K562 (cell line): ENCODE data around the gene ZNF556. TPM values are rescaled to one million over a fixed set of nuclear protein-coding genes. Genes with fewer than 3 reads are reported as not detected.
A peak's percentile ranks its signal among the peaks of the same experiment; 100 is the strongest.

ENCODE experiments used
- ATAC-seq: fragments of 200-7000 bp; cut with Tn5 transposase; 3 replicates; pipeline ENCODE4 v1.9.1; 2020; ENCODE audit warnings: moderate library complexity
- BruUV-seq: library from RNA; stranded (reverse); fragments of 400-500 nt; replicated peaks from 2 replicates; lab custom pipeline; 2021; lab: Mats Ljungman, UMichigan
- CTCF ChIA-PET: fragments of 300-600 bp; formaldehyde crosslinking; extraction: SDS; loops from one replicate; lab custom pipeline; 2021; ENCODE audit warnings: low intra/inter-chr PET ratio; lab: Yijun Ruan, JAX
- POLR2A ChIA-PET: fragments of 300-600, 350-650 bp; sonication (Branson Sonifier 250); formaldehyde crosslinking; extraction: SDS; loops from one replicate; lab custom pipeline; 2021; ENCODE audit warnings: antibody characterized with exemption, inconsistent platforms; lab: Yijun Ruan, JAX
- DNase-seq, 4 experiments: peaks; one replicate each; pipeline versions ENCODE4 v3.0.0 to v3.0.0-alpha.2; 2011 to 2018; ENCODE audit warnings: low spot score in 3 of 4, mixed read lengths in 3 of 4; ENCODE audit errors: extremely low read depth in 1 of 4
- FAIRE-seq: peaks from 2 replicates; lab custom pipeline; 2011; peaks lifted over from hg19 to GRCh38; lab: Jason Lieb, UNC
- H2AFZ ChIP-seq: 2 replicates; pipeline ENCODE4 v1.6.0; 2011; ENCODE audit warnings: low read depth, low read length, control low read depth, inconsistent platforms
- H3K27ac ChIP-seq: fragments of 200-600 bp; 3 replicates; pipeline ENCODE4 v1.8.0; 2011; ENCODE audit warnings: low read depth, mild to moderate bottlenecking, control low read depth, inconsistent platforms, low read length, moderate library complexity, mixed read lengths; ENCODE audit errors: extremely low read depth
- H3K27me3 ChIP-seq, 2 experiments: fragments of 300-600 bp in 1 of 2; 2 replicates in 1 of 2; 3 replicates in 1 of 2; pipeline versions ENCODE4 v1.6.0 to v1.8.0; 2011; ENCODE audit warnings: inconsistent platforms in 2 of 2, low read length in 2 of 2, mild to moderate bottlenecking in 1 of 2, mixed read lengths in 1 of 2, moderate library complexity in 1 of 2; ENCODE audit not compliant: control insufficient read depth in 2 of 2, insufficient read depth in 2 of 2
- H3K36me3 ChIP-seq: fragments of 300-600 bp; 3 replicates; pipeline ENCODE4 v1.8.0; 2011; ENCODE audit warnings: mild to moderate bottlenecking, low read length, inconsistent platforms; ENCODE audit not compliant: control insufficient read depth, insufficient read depth
- H3K4me1 ChIP-seq, 2 experiments: fragments of 200-600 bp in 1 of 2; replicated peaks in 1 of 2; 2 replicates in 1 of 2; 3 replicates in 1 of 2; pipeline versions ENCODE4 v1.5.1 to v1.8.0; 2011; ENCODE audit warnings: inconsistent platforms in 2 of 2, low read length in 2 of 2, mild to moderate bottlenecking in 1 of 2, mixed read lengths in 1 of 2, moderate library complexity in 1 of 2; ENCODE audit not compliant: control insufficient read depth in 2 of 2, insufficient read depth in 2 of 2
- H3K4me2 ChIP-seq: 2 replicates; pipeline ENCODE4 v1.6.1; 2011; ENCODE audit warnings: low read length, control low read depth, inconsistent platforms, mixed read lengths; ENCODE audit not compliant: insufficient read depth
- H3K4me3 ChIP-seq: fragments of 200-600 bp; sonication (generic), shearing (Covaris generic); 2 replicates; pipeline ENCODE4 v1.5.1; 2016; ENCODE audit warnings: control low read depth, inconsistent platforms
- H3K79me2 ChIP-seq: fragments of 200-600 bp; 3 replicates; pipeline ENCODE4 v1.8.0; 2011; ENCODE audit warnings: low read length, inconsistent platforms; ENCODE audit not compliant: control insufficient read depth, insufficient read depth
- H3K9ac ChIP-seq, 2 experiments: 2 replicates each; pipeline versions ENCODE4 v1.6.0 to v1.6.1; 2011; ENCODE audit warnings: low read depth in 2 of 2, low read length in 2 of 2, control low read depth in 1 of 2, inconsistent platforms in 1 of 2, mild to moderate bottlenecking in 1 of 2, mixed read lengths in 1 of 2; ENCODE audit not compliant: insufficient read depth in 1 of 2
- H3K9me1 ChIP-seq: one replicate; pipeline ENCODE4 v1.6.0; 2011; ENCODE audit warnings: inconsistent platforms, mild to moderate bottlenecking, low read length, moderate library complexity; ENCODE audit not compliant: control insufficient read depth, insufficient read depth
- H3K9me3 ChIP-seq: replicated peaks from 2 replicates; pipeline ENCODE4 v1.5.1; 2011; ENCODE audit warnings: low read depth, low read length, inconsistent platforms; ENCODE audit not compliant: control insufficient read depth, insufficient read depth
- H4K20me1 ChIP-seq: replicated peaks from 2 replicates; pipeline ENCODE4 v1.6.1; 2011; ENCODE audit warnings: low read length, inconsistent platforms, mixed read lengths; ENCODE audit not compliant: control insufficient read depth, insufficient read depth
- CEBPG ChIP-seq, 3 experiments: fragments of 200-800 bp in 1 of 3; sonication (Bioruptor generic) in 1 of 3; sonication (generic) in 1 of 3; formaldehyde crosslinking in 1 of 3; IDR thresholded peaks in 2 of 3; conservative IDR thresholded peaks in 1 of 3; 2 replicates each; pipeline versions ENCODE4 v1.6.1 to v1.8.0; 2016 to 2022; ENCODE audit warnings: missing compliant biosample characterization in 2 of 3, missing genetic modification characterization in 2 of 3, mild to moderate bottlenecking in 1 of 3, missing genetic modification reagents in 1 of 3
- ELF4 ChIP-seq: fragments of 450-650 bp; formaldehyde crosslinking; IDR thresholded peaks from 2 replicates; pipeline ENCODE4 v1.4.0; 2022; ENCODE audit warnings: missing genetic modification characterization
- ETV1 ChIP-seq: fragments of 450-650 bp; conservative IDR thresholded peaks from 2 replicates; pipeline ENCODE4 v1.6.1; 2016; ENCODE audit warnings: missing genetic modification characterization, control low read depth, low read depth, missing compliant biosample characterization
- MAZ ChIP-seq, 2 experiments: fragments of 450-650 bp in 1 of 2; sonication (generic) in 1 of 2; formaldehyde crosslinking; IDR thresholded peaks in 1 of 2; conservative IDR thresholded peaks in 1 of 2; 2 replicates each; pipeline versions ENCODE4 v1.4.0 to v1.5.0; 2020; ENCODE audit warnings: mild to moderate bottlenecking in 1 of 2, missing genetic modification reagents in 1 of 2
- MED1 ChIP-seq: sonication (generic); formaldehyde crosslinking; IDR thresholded peaks from 2 replicates; pipeline ENCODE4 v1.8.1; 2023; ENCODE audit warnings: missing genetic modification reagents, borderline replicate concordance
- MEIS2 ChIP-seq: fragments of 450-650 bp; IDR thresholded peaks from 2 replicates; pipeline ENCODE4 v1.6.1; 2014; ENCODE audit warnings: mild to moderate bottlenecking; ENCODE audit not compliant: partially characterized antibody
- RFX1 ChIP-seq: fragments of 450-650 bp; IDR thresholded peaks from 2 replicates; pipeline ENCODE4 v1.6.1; 2016; ENCODE audit warnings: mild to moderate bottlenecking, moderate library complexity
- SIRT6 ChIP-seq: IDR thresholded peaks from one replicate; pipeline ENCODE4 v1.6.1; 2012; ENCODE audit warnings: low read depth, mild to moderate bottlenecking, control low read depth, inconsistent platforms, low read length, moderate library complexity
- SLC30A9 ChIP-seq: fragments of 250-450 bp; sonication (Bioruptor Pico); IDR thresholded peaks from 2 replicates; pipeline ENCODE4 v1.8.0; 2022; ENCODE audit warnings: mild to moderate bottlenecking, moderate library complexity
- STAG1 ChIP-seq: sonication (generic); formaldehyde crosslinking; IDR thresholded peaks from 2 replicates; pipeline ENCODE4 v1.5.0; 2020; ENCODE audit warnings: missing genetic modification reagents, borderline replicate concordance
- ZBTB2 ChIP-seq: fragments of 450-650 bp; IDR thresholded peaks from 2 replicates; pipeline ENCODE4 v1.6.1; 2016; ENCODE audit warnings: antibody characterized with exemption
- ZBTB5 ChIP-seq: fragments of 450-650 bp; IDR thresholded peaks from 2 replicates; pipeline ENCODE4 v1.6.1; 2017; ENCODE audit warnings: antibody characterized with exemption
- ZNF79 ChIP-seq: fragments of 250-450 bp; sonication (Bioruptor Pico); IDR thresholded peaks from 2 replicates; pipeline ENCODE4 v1.4.0; 2020; ENCODE audit warnings: low read depth, mild to moderate bottlenecking, moderate library complexity
- WGBS: fragments of 100-300 bp; shearing (Covaris generic); methylation state at CpG from one replicate; pipeline ENCODE4 v1.1.6; 2016; ENCODE audit warnings: low coverage, mixed read lengths; ENCODE audit not compliant: insufficient coverage; ENCODE audit errors: missing lambda C conversion rate; 5-methylcytosine and 5-hydroxymethylcytosine counted together
- in situ Hi-C: fragments of 300-500 bp; cut with MboI; formaldehyde crosslinking; loops from 4 replicates; pipeline ENCODE4 v1.15.0; 2018; ENCODE audit warnings: inconsistent platforms, mixed read lengths
- intact Hi-C: fragments of 100-400 bp; cut with micrococcal nuclease; formaldehyde crosslinking; loops from 2 replicates; pipeline ENCODE4 v1.14.2; 2022
- polyA plus RNA-seq, 8 experiments: library from polyadenylated mRNA; depleted of rRNA in 4 of 8; stranded (reverse) in 5 of 8; unstranded in 3 of 8; fragments of >200 nt; fragmentation: Nextera tagmentation in 2 of 8; fragmentation: Illumina TruSeq in 1 of 8; extraction: Ambion mirVana in 2 of 8; extraction: Trizol in 1 of 8; gene quantifications; 2 replicates each; pipeline versions ENCODE4 v1.2.1 to v1.2.3, GENCODE V29; 2011 to 2014; ENCODE audit warnings: inconsistent platforms in 1 of 8, missing spikeins in 1 of 8
- total RNA-seq, 7 experiments: library from RNA; depleted of rRNA in 6 of 7; stranded (reverse); fragments of >200 nt in 6 of 7; fragmentation: Illumina TruSeq in 2 of 7; extraction: Trizol in 2 of 7; gene quantifications; 2 replicates each; pipeline versions ENCODE4 v1.2.1 to v1.2.3, GENCODE V29; 2011 to 2021; ENCODE audit warnings: low replicate concordance in 1 of 7
- TF ChIP-seq, protein P1 (sequence below), 2 experiments: IDR thresholded peaks; 2 replicates each; pipeline ENCODE4 v1.6.1; 2011; ENCODE audit warnings: borderline replicate concordance in 1 of 2, control low read depth in 1 of 2, low read depth in 1 of 2, low read length in 1 of 2, mild to moderate bottlenecking in 1 of 2, mixed read lengths in 1 of 2, moderate library complexity in 1 of 2; ENCODE audit not compliant: insufficient read depth in 1 of 2, insufficient read length in 1 of 2, poor library complexity in 1 of 2, severe bottlenecking in 1 of 2; ENCODE audit errors: extremely low read depth in 1 of 2

The ZNF556 gene
- total and polyA plus RNA-seq, 9 of the 15 experiments (the other 6 are each of a cell fraction or from before 2014, with no cell fraction given) = 0.01 to 0.36 (median 0.10) TPM; not detected in 1

- no peak for TF ChIP-seq ZNF79 (CRISPR knock-in tag)
- no peak for TF ChIP-seq MAZ (CRISPR knock-in tag; conservative IDR thresholded peaks at IDR 0.05 in 1 of 2, IDR thresholded peaks at IDR 0.05 in 1 of 2)
- TF ChIP-seq CEBPG (CRISPR knock-in tag; IDR thresholded peaks at IDR 0.05) = no peak
- no peak for TF ChIP-seq CEBPG (tag; conservative IDR thresholded peaks at IDR 0.05 in 1 of 2, IDR thresholded peaks at IDR 0.05 in 1 of 2)
- no peak for TF ChIP-seq SIRT6
- TF ChIP-seq ZBTB2 = no peak
- TF ChIP-seq, all 486 proteins: peak for 12
Measured at GRCh38 chr19:2917275-2918184, 50.4 kb downstream of the ZNF556 start (continued).

GRCh38 chr19:2922987-2923386, 55.9 kb downstream of the ZNF556 start:
- H3K4me2 ChIP-seq = no peak overlapping the region
- H3K4me1 ChIP-seq = no peaks in the 10 kb centered on the region; a peak in 1 of 5 replicates
- intact Hi-C loops = no loop called here
- ATAC-seq (peak; percentile 88), DNase-seq (peak in 3 of 4 experiments; percentile 29 to 41 (median 36)), FAIRE-seq (peak; percentile 23)
- no peaks in the 10 kb centered on the region for H3K9me1 ChIP-seq
- peaks cover 11% of the 10 kb centered on the region for H3K36me3 ChIP-seq
- peaks cover 3% of the 10 kb centered on the region for H3K9me3 ChIP-seq
- in situ Hi-C loops = no loop called here
- no peaks in the 10 kb centered on the region for H3K27me3 ChIP-seq
- BruUV-seq = no TSS peak
- H4K20me1 ChIP-seq = no peaks in the 10 kb centered on the region
- H3K79me2 ChIP-seq = no peaks in the 10 kb centered on the region
- H2AFZ ChIP-seq = no peak overlapping the region
- H3K4me3 ChIP-seq = no peak overlapping the region
- POLR2A ChIA-PET = interaction anchor here (0.6 to 0.7 kb wide), 2 partner anchors 46 to 1534 kb away, joined by 3 read pairs; no protein-coding TSS in a partner anchor
- 32% methylated on average over 5 of the region's 5 CpGs for WGBS
- CTCF ChIA-PET = no interaction called here
- no peak overlapping the region for H3K9ac ChIP-seq
- H3K27ac ChIP-seq = no peak overlapping the region
- TF ChIP-seq ELF4 (CRISPR knock-in tag) (no peak), MEIS2 (peak; percentile 7), SLC30A9 (CRISPR knock-in tag) (no peak), MED1 (CRISPR knock-in tag) (no peak), RFX1 (peak; percentile 65; the same call in 1 of the 2 replicates), ZBTB5 (no peak), ETV1 (tag) (no peak), STAG1 (CRISPR knock-in tag) (no peak)
- TF ChIP-seq, protein P1, sequence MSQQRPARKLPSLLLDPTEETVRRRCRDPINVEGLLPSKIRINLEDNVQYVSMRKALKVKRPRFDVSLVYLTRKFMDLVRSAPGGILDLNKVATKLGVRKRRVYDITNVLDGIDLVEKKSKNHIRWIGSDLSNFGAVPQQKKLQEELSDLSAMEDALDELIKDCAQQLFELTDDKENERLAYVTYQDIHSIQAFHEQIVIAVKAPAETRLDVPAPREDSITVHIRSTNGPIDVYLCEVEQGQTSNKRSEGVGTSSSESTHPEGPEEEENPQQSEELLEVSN (IDR thresholded peaks at IDR 0.05; ENCODE audit: borderline replicate concordance in 1 of 2, extremely low read depth in 1 of 2, insufficient read depth in 1 of 2, insufficient read length in 1 of 2, low read depth in 1 of 2, low read length in 1 of 2, poor library complexity in 1 of 2, severe bottlenecking in 1 of 2) = peak in 1 of 2 experiments; percentile 37
